NCI-H128 (cell line): ENCODE data around the gene TECTB.
"Not testable (repeated sequence)": the region's sequence is repeated elsewhere in the genome, so short reads cannot be mapped to it uniquely, and the experiment has no call there.

Experiments used
- DNase-seq: peaks from one replicate; lab custom pipeline; 2025; ENCODE audit not compliant: unreplicated experiment; lab: John Stamatoyannopoulos, UW

TECTB gene

GRCh38 chr10:112283100-112283499 is at the start of gene TECTB:
TECTB (plus strand) TSS chr10:112283400; CDS start chr10:112283735, 335 bp downstream.
- DNase-seq = no peak

GRCh38 chr10:112235141-112235540 is 48.1 kb upstream of the TECTB start:
- DNase-seq = no peak

DNA sequence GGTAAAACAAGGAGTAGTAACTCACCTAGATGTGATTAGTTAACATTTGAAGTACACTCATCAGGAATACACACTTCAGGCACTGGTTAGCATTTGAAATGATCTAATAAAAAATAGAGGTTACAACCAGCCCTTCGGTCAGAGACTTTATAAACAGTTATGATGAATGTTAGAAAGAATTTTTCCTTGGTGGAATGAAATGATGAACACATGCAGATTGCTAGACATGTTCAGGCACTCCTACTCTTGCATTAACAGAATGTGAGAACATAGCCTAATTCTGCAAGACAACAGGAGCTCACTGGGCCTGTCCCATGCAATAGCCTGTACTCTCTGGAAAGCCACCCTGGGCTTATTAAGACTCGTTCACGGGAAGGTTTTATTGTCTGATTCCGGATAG is 47.3 kb upstream of the TECTB start:
- DNase-seq = no peak

GRCh38 chr10:112236486-112236885 is 46.7 kb upstream of the TECTB start:
- no peak for DNase-seq

GRCh38 chr10:112239347-112239746 is 43.9 kb upstream of the TECTB start:
- DNase-seq = no peak

DNA sequence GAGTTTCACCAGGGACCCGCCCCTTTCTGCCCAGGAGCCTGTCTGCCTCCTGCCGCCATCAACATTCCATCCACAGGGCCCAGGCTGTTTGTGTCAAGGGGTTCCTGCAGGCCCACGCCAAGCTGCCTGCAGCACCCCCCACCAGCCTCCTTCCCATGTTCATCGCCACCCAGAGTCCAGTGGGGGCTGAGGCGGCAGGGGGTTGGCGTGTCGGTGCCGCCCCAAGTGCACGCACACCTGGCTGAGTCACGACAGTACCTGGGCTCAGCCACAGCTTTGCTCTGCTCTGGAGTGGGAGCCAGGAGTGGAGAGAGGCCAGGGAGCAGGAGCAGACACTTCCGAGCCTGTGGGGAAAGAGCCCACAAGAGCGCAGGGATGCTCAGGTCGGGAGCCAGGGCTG is 42.8 kb upstream of the TECTB start:
- no peak for DNase-seq

- no peak for DNase-seq
These were observed 41.4 kb upstream of the TECTB start for GRCh38 chr10:112241651-112242341.

DNA sequence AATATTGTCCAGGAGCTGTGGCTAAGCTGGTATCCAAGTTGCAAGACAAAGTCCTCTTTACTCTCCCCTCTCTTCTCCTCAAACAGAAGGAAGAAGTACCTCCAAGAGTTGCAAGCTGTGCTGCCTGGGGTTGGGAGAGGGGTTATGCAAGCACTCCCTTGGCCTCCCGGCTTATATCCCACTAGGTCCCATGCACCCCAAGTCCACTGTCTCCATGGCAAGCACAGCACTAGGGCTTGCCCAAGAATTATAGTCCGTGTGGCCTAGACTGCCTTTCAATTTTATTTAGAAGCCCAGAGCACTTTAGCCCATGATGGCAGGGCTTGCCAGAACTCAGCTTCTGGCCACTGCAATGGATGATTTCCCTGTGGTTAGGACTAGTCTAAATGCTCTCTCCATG is 40.4 kb upstream of the TECTB start:
- no peak for DNase-seq

GRCh38 chr10:112243713-112244112 is 39.5 kb upstream of the TECTB start:
- no peak for DNase-seq

GRCh38 chr10:112244197-112244596 is 39.0 kb upstream of the TECTB start:
- DNase-seq = no peak

GRCh38 chr10:112247791-112248190 is 35.4 kb upstream of the TECTB start:
- DNase-seq = no peak

- DNase-seq = no peak
These were observed 34.5 kb upstream of the TECTB start for GRCh38 chr10:112248584-112249295.

GRCh38 chr10:112249722-112250121 is 33.5 kb upstream of the TECTB start:
- DNase-seq = no peak

DNA sequence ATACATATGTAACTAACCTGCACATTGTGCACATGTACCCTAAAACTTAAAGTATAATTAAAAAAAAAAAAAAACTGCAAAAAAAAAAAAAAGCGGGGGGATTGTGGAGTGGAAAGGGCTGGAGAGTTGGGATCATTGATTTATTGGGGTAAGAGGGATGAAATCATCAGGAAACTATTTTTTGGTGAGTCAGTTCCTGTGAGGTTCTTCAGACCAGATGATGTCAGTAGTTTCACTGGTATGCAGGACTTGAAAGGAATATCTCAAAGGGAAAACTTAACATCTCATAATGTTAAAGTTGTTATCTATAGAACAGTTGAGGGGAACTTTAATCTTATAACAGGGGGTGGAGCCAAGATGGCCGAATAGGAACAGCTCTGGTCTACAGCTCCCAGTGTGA is 32.6 kb upstream of the TECTB start:
- no peak for DNase-seq

GRCh38 chr10:112251238-112251637 is 32.0 kb upstream of the TECTB start:
- not testable (repeated sequence) for DNase-seq

GRCh38 chr10:112258407-112258806 is 24.8 kb upstream of the TECTB start:
- DNase-seq = no peak

DNA sequence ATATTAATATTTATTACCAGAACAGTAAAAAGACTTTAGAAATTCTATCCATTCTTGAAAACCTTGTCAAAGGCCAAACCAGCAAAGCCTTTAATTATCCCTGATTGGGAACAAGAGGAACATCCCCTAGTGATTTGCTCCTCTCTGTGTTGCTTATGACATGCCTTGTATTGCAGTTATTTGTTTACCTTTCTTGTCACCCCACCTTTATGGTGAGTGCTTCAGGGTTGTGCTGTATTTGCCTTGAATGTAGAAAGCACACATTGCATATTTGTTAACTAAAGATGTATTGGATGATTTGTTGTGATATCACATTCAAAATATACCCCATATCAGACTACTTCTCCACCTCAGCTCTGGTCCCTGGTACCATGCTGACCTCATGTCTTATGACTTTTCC is 23.5 kb upstream of the TECTB start:
- DNase-seq = no peak

DNA sequence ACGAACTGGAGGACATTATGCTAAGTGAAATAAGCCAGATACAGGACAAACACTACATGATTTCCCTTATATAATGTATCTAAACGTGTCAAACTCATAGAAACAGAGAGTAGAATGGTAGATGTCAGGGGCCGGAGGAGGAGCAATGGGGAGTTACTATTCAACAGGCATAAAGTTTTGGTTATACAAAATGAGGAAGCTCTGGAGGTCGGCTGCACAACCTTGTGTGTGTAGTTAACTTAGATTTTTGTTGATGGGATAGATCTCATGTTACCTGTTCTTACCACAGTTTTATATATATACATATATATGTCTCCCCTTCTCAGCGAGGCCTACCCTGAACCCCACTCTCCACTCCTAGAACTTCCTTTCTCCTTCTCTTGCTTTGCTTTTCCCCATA is 22.4 kb upstream of the TECTB start:
- DNase-seq = no peak

DNA sequence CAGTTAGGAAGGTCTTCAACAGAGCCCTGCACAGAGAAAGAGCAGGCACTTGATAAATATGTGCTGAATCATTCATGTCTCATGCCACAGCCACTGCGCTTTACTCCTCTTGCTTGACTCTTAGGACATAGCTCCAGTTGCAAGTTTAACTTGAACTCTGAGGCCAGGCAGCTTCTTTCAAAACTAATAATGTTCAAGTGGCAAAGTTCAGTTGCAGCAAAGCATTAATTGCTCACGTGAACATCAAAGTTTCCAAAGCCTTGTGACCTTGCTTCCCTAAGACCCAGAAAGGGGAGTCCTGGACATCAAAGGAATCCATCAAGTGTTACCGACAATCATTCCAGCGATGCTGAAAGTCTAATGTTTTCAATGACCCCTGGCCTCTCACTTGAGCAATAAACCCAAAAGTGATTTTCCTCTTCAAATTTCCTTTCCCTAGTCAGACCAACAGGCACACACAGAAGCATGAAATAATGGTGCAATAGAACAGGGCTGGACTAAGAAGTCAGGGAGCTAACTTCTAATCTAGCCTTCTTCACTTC is 21.8 kb upstream of the TECTB start:
- no peak for DNase-seq

DNA sequence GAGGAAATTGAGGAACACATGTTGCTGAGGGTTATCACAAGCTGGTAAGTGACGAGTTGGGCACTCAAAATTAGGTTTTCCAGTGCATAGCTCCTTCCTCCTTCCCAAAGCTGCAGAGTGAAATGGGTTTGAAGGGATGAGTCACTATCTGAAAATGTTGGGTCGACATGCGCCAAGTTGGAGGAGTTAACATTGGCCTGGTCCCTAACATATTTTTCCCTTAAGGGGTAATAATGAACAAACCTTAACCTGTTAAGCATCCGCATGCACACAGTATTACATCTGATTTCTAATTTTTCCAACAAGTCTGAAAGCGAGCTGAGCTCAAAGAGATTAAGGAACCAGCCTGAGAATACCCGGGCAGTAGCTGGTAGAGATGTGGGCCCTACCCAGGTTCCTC is 20.7 kb upstream of the TECTB start:
- no peak for DNase-seq

DNA sequence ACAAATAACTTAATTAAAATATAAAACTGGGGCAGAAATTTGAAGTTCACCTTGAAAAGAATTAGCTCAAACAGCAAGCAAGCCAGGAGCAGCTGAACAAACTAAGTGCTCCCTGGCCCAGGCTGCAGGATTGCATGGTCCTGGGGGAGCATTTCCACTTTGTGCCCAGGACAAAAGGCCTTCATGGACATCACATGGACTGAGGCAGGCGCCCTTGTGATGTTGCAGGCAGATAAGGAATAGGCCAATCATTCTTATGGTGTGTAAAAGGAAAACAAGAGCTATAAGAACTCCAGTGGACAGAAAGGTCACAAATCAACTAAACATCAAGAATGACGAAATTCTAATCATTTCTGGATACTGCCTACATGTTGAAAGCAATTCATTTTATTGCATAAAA is 17.5 kb upstream of the TECTB start:
- DNase-seq = no peak

GRCh38 chr10:112269266-112269665 is 13.9 kb upstream of the TECTB start:
- DNase-seq = no peak
